Heart right ventricle (tissue), 16 donors: ENCODE results near the gene RPL32. TPM values are rescaled to one million over a fixed set of nuclear protein-coding genes. Genes with fewer than 3 reads are reported as not detected.
"Not testable (repeated sequence)": the region's sequence is repeated elsewhere in the genome, so short reads cannot be mapped to it uniquely, and the experiment has no call there.

ENCODE experiments used
- ATAC-seq, 8 donors: fragments of 200-7000 bp; cut with Tn5 transposase; one replicate each; pipeline ENCODE4 v1.9.1; 2020; ENCODE audit warnings: mild to moderate bottlenecking in 8 of 8, moderate library complexity in 8 of 8, moderate number of reproducible peaks in 1 of 8
- DNase-seq, 2 donors: peaks; one replicate each; pipeline ENCODE4 v3.0.0-alpha.2; 2020
- H3K27ac ChIP-seq, 10 donors: fragments of 200-600 bp; sonication (generic) in 2 of 10; one replicate each; pipeline versions ENCODE4 v1.5.0 to v1.8.0; 2020 to 2022; ENCODE audit warnings: mild to moderate bottlenecking in 3 of 10
- H3K27me3 ChIP-seq, 7 donors: fragments of 200-600 bp; one replicate each; pipeline ENCODE4 v1.8.0; 2021 to 2022; ENCODE audit warnings: mild to moderate bottlenecking in 2 of 7
- H3K36me3 ChIP-seq, 9 donors: fragments of 200-600 bp; sonication (generic) in 1 of 9; one replicate each; pipeline versions ENCODE4 v1.5.0 to v1.8.0; 2020 to 2022; ENCODE audit warnings: mild to moderate bottlenecking in 2 of 9
- H3K4me1 ChIP-seq, 9 donors: fragments of 200-600 bp; sonication (generic) in 1 of 9; one replicate each; pipeline versions ENCODE4 v1.5.0 to v1.8.0; 2020 to 2022; ENCODE audit warnings: mild to moderate bottlenecking in 4 of 9
- H3K4me3 ChIP-seq, 10 donors: fragments of 200-600 bp; sonication (generic) in 2 of 10; one replicate each; pipeline versions ENCODE4 v1.5.0 to v1.8.0; 2020 to 2022; ENCODE audit warnings: mild to moderate bottlenecking in 7 of 10, moderate library complexity in 2 of 10
- H3K9me3 ChIP-seq, 11 donors: fragments of 200-600 bp in 10 of 11; sonication (generic) in 2 of 11; one replicate each; pipeline versions ENCODE4 v1.5.0 to v1.8.0; 2013 to 2022; ENCODE audit warnings: mild to moderate bottlenecking in 2 of 11, control low read depth in 1 of 11, moderate library complexity in 1 of 11
- CTCF ChIP-seq, 9 donors: fragments of 200-600 bp; sonication (generic) in 2 of 9; IDR thresholded peaks; one replicate each; pipeline versions ENCODE4 v1.5.0 to v1.8.0; 2021 to 2022; ENCODE audit warnings: antibody characterized with exemption in 9 of 9, mild to moderate bottlenecking in 5 of 9, moderate library complexity in 1 of 9
- WGBS, 2 donors: extraction: QIAGEN DNeasy Blood & Tissue Kit; methylation state at CpG; one replicate each; pipeline ENCODE4 v1.1.7; 2013; ENCODE audit warnings: inconsistent platforms in 1 of 2; 5-methylcytosine and 5-hydroxymethylcytosine counted together
- intact Hi-C, 10 donors: fragments of 100-400 bp; cut with DNase I; formaldehyde crosslinking; loops; one replicate each; pipeline versions ENCODE4 v1.11.1 to v1.14.2; 2022
- polyA plus RNA-seq, 2 donors: library from polyadenylated mRNA; stranded (reverse); fragments of 200-250 nt; gene quantifications; one replicate each; pipeline ENCODE4 v1.2.3, GENCODE V29; 2013
- total RNA-seq, 10 donors: library from RNA; stranded (reverse); fragmentation: NEBNext Ultra II Directional in 3 of 10; extraction: Animal tissue kit (Norgen Biotek cat#: 25700) in 3 of 10; gene quantifications; one replicate each; pipeline versions ENCODE4 v1.2.1 to v1.2.4, GENCODE V29; 2021 to 2023
- donor health status: Arrhythmogenic right ventricular cardiomyopathy.
- donor health status: ischemic (EF 13 %, LVEDD 7.1; RV severe dilation, severe dysfunction).
- donor health status: healthy with polysubstance abuse.
- donor health status: DM: no; HTN: yes; CAD: no.
- donor health status: DM: no; HTN: no; CAD: no.
- donor health status: ischemic (EF 25% LVEDD 6.9; RV normal size, moderate dysfunction).
- donor health status: ischemic (EF 25% LVEDD 5.7; RV mildly dilated, moderate dysfunction).
- donor health status: healthy.
- donor health status: DM: yes; HTN: yes; CAD: no.
- donor health status: Ischemic cardiomyopathy.
- donor health status: ischemic (EF 35%, LVEDD 5.7; RV mildly dilated, moderate dysfunction).
- donor health status: nonischemic (EF 11% LVEDD 7.7; RV severe dilation, severe dysfunction).
- donor health status: DM: yes; HTN: yes; CAD: no.
- donor health status: PGD.
- donor health status: ischemic (EF 29% LVEDD 5.4; RV normal size, mild dysfunction).
- donor health status: nonischemic (EF 23%, LVEDD 6.1; RV moderate dilation, normal function).

The RPL32 gene
- total and polyA plus RNA-seq, 12 donors = 827 to 2,488 (median 909) TPM

- no peak for TF ChIP-seq CTCF (IDR thresholded peaks at IDR 0.05)
- WGBS, 2 donors = 91 to 93% methylated on average over 62 of the region's 62 CpGs
- no peak for DNase-seq
These were observed 41.3 kb upstream of the RPL32 start for GRCh38 chr3:12882336-12883310.

GRCh38 chr3:12881858-12882257 lies 40.5 kb upstream of the RPL32 start:
- H3K27ac ChIP-seq, H3K27me3 ChIP-seq, H3K36me3 ChIP-seq, H3K4me1 ChIP-seq, intact Hi-C loops, H3K9me3 ChIP-seq, H3K4me3 ChIP-seq, ATAC-seq, DNase-seq: not testable (repeated sequence)
- WGBS, 2 donors = 95 to 99% methylated on average over 12 of the region's 12 CpGs

More at GRCh38 chr3:12882336-12883310, 41.3 kb upstream of the RPL32 start:
- H3K9me3 ChIP-seq = no peaks in the 10 kb centered on the region
- H3K27me3 ChIP-seq = peaks cover 0 to 14% (median 0%) of the 10 kb centered on the region in 7 donors
- intact Hi-C loops = no loop called here
- no peak overlapping the region for H3K4me3 ChIP-seq
- H3K4me1 ChIP-seq = peaks cover 0 to 10% (median 2%) of the 10 kb centered on the region in 9 donors
- H3K27ac ChIP-seq = no peak overlapping the region
- H3K36me3 ChIP-seq = no peaks in the 10 kb centered on the region
- no peak for ATAC-seq

- intact Hi-C loops = no loop called here
- WGBS, 2 donors = 90 to 92% methylated on average over 5 of the region's 5 CpGs
- H3K27me3 ChIP-seq = peaks cover 0 to 14% (median 9%) of the 10 kb centered on the region in 7 donors
- DNase-seq (no peak), ATAC-seq (no peak)
- no peak overlapping the region for H3K4me3 ChIP-seq
- peaks cover 0 to 17% (median 9%) of the 10 kb centered on the region in 9 donors for H3K4me1 ChIP-seq
- H3K36me3 ChIP-seq = no peaks in the 10 kb centered on the region
- no peak overlapping the region for H3K27ac ChIP-seq
- no peak for TF ChIP-seq CTCF (IDR thresholded peaks at IDR 0.05)
- H3K9me3 ChIP-seq = no peaks in the 10 kb centered on the region
These were observed 37.9 kb upstream of the RPL32 start for GRCh38 chr3:12879191-12879815.

GRCh38 chr3:12878758-12879157 lies 37.4 kb upstream of the RPL32 start:
- H3K27ac ChIP-seq, ATAC-seq, H3K36me3 ChIP-seq, H3K4me3 ChIP-seq, H3K9me3 ChIP-seq, intact Hi-C loops, DNase-seq: not testable (repeated sequence)
- Histone ChIP-seq H3K27me3 (peaks cover 0 to 14% (median 9%) of the 10 kb centered on the region in 7 donors), H3K4me1 (peaks cover 0 to 13% (median 9%) of the 10 kb centered on the region in 9 donors)
- WGBS, 2 donors = 59 to 73% methylated on average over 2 of the region's 2 CpGs

- intact Hi-C loops = no loop called here
- DNase-seq = no peak
- H3K27me3 ChIP-seq = peaks cover 0 to 14% (median 9%) of the 10 kb centered on the region in 7 donors
- peaks cover 0 to 12% (median 9%) of the 10 kb centered on the region in 9 donors for H3K4me1 ChIP-seq
- H3K4me3 ChIP-seq = no peak overlapping the region
- 86 to 98% methylated on average over 2 of the region's 2 CpGs for WGBS, 2 donors
- H3K9me3 ChIP-seq = no peaks in the 10 kb centered on the region
- ATAC-seq = no peak
- no peak for TF ChIP-seq CTCF (IDR thresholded peaks at IDR 0.05)
- H3K36me3 ChIP-seq = no peaks in the 10 kb centered on the region
- H3K27ac ChIP-seq = no peak overlapping the region
These were observed 36.8 kb upstream of the RPL32 start for GRCh38 chr3:12878141-12878574.
